Cerebellar nuclear complex (tissue), 1 donor: ENCODE data around the gene FAM234A.

ENCODE experiments used
- DNase-seq, 2 experiments: peaks; one replicate each; lab custom pipeline; 2025; lab: John Stamatoyannopoulos, UW

The FAM234A gene

DNA sequence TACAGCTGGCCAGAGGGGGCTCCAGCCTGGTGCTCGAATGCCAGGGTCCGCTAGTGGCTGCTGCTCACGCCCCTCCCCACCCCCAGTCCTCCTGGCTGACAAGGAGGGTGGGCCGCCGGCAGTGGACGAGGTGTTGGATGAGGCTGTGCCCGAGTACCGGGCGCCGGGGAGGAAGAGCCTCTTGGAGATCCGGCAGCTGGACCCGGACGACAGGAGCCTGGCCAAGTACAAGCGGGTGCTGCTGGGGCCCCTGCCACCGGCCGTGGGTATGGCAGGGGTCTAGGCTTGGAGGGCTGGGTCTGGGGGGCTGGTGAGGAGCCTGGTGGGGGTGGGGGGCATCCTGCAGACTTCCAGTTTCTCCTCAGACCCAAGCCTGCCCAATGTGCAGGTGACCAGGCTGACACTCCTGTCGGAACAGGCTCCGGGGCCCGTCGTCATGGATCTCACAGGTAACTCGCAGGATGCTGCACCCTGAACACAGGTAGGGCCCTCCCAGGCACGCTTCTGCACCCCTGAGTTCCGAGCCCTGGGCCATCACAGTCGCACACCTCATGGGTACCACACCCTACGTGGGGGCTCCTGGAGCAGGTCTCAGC is 47.1 kb downstream of the FAM234A start:
- DNase-seq = no peak

DNA sequence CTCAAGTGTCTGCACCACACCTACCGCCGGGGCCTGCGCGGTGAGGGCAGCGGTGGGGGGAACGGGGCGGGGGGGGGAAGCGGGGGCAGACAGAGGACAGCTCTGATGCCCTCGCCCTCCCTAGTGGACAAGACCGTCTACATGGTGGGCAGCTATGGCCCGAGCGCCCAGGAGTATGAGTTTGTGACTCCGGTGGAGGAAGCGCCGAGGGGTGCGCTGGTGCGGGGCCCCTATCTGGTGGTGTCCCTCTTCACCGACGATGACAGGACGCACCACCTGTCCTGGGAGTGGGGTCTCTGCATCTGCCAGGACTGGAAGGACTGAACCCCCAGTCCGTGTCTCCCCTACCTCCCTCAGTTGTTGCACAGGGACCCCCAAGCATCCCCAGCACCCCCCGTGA is 47.9 kb downstream of the FAM234A start:
- DNase-seq = no peak

DNA sequence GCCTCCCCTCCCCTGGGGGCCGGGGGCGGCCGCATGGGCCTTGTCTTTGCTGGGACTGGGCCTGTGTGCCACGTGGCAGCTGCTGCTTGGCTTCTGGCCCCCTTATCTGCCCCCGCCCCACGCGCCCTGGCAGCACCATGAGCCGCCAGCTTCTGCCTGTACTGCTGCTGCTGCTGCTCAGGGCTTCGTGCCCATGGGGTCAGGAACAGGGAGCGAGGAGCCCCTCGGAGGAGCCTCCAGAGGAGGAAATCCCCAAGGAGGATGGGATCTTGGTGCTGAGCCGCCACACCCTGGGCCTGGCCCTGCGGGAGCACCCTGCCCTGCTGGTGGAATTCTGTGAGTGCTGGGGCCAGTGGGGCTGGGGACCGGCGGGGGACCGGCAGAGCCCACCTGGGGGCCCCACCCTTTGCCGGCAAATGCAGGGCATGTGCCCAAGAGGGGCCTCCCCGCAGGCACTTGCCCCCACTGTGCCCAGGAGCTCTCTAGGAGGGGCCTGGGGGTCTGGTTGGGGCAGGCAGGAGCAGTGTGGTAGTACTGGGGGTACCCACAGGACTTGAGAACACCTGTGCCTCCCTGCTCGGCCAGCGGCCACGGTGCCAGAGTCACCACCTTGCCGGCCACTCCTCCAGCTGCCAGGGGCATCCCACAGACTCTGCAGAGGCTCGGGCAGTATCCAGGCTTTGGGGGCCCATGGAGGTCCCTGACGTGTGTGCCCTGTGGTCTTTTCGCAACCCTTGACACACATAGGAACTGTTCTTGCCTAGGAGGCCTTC is 48.6 kb downstream of the FAM234A start, which contains the start of gene PDIA2:
Gene PDIA2, plus strand, starts transcription at position 132 of the 773 bp plus-strand sequence. Its CDS starts 6 bp downstream, at position 138.
- DNase-seq = no peak

DNA sequence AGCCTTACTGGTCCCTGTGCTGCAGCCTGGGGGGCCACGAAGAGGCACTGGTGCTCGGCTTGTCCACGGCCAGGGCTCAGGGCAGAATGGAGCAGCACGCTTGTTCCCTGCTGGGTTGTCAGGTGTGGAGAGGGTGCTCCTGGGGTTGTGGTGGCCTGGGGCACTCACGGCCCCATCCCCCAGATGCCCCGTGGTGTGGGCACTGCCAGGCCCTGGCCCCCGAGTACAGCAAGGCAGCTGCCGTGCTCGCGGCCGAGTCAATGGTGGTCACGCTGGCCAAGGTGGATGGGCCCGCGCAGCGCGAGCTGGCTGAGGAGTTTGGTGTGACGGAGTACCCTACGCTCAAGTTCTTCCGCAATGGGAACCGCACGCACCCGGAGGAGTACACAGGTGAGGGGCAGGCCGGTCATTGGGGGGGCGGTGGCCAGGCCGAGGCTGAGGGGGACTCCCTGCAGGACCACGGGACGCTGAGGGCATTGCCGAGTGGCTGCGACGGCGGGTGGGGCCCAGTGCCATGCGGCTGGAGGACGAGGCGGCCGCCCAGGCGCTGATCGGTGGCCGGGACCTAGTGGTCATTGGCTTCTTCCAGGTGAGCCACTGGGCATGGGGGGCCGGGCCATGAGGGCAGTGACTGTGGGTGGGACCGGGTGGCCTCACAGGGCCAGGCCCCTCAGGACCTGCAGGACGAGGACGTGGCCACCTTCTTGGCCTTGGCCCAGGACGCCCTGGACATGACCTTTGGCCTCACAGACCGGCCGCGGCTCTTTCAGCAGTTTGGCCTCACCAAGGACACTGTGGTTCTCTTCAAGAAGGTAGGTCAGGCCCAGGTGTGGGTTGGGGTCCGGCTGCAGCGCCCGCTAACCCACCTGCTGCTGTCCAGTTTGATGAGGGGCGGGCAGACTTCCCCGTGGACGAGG is 49.8 kb downstream of the FAM234A start:
- no peak for DNase-seq

DNA sequence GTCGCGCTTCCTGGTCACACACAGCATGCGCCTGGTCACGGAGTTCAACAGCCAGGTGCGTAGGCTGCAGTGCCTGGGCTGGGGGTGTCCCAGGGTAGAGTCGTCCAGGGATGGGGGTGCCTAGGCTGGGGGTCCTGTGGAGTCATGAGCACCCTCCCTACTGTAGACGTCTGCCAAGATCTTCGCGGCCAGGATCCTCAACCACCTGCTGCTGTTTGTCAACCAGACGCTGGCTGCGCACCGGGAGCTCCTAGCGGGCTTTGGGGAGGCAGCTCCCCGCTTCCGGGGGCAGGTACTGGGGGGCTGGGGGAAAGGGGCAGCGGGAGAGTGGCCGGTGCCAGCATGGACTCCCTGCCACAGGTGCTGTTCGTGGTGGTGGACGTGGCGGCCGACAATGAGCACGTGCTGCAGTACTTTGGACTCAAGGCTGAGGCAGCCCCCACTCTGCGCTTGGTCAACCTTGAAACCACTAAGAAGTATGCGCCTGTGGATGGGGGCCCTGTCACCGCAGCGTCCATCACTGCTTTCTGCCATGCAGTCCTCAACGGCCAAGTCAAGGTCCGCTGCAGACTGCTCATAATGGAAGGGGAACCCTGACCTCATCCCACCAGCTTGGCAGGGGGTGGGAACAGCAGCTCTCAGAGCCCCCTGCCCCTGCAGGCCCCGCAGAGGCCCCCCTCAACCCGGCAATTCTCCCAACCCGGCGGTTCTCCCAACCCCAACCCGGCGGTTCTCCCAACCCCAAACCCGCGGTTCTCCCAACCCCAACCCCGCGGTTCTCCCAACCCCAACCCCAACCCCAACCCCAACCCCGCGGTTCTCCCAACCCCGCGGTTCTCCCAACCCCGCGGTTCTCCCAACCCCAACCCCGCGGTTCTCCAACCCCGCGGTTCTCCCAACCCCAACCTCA is 50.8 kb downstream of the FAM234A start:
- DNase-seq = no peak

DNA sequence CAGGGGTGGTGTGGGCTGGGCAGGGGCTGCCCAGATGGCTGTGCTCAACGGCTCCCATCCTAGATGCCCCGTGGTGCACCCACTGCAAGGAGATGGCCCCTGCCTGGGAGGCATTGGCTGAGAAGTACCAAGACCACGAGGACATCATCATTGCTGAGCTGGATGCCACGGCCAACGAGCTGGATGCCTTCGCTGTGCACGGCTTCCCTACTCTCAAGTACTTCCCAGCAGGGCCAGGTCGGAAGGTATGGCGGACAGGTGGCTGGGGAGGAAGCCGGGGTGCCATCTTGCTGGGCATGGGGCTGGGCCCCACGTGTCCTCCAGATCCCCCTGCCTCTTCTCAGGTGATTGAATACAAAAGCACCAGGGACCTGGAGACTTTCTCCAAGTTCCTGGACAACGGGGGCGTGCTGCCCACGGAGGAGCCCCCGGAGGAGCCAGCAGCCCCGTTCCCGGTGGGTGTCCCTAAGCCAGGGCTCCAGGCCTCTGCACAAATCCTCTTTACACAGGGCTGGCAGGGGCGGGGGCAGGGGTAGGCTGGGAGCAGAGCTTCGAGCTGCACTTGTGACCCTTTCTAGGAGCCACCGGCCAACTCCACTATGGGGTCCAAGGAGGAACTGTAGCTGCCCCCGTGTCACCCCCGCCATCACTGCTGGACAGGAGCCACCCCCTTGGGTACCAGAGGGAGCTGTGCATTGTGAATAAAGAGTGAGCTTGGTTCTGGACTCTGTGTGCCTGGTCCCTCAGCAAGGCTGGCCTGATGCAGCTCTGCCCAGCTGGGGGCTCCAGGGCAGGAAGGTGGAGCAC is 52.1 kb downstream of the FAM234A start:
- no peak for DNase-seq

DNA sequence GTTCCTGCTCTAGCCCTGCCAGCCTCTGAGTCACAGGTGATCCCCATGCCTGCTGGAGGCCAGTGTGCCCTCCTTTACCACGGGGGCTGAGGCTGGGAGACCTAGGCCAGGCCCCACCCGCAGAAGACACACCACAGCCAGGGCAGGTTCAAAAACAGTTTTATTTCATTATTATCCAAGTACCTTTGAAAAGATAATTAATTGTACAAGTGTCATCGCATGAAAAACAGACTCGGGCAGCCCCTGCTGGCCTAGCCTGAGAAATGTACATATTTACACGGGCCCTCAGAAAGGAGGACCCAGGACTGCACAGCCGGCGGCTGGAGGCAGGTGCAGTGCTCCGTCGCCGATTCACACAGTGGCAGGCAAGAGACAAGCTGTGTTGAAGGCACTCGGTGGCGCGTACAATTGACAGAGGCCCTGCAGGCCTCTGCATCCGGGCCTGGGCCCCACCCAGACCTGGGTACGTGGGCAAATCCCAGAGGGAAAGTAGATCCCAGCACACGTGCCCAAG is 52.7 kb downstream of the FAM234A start:
- DNase-seq = no peak

DNA sequence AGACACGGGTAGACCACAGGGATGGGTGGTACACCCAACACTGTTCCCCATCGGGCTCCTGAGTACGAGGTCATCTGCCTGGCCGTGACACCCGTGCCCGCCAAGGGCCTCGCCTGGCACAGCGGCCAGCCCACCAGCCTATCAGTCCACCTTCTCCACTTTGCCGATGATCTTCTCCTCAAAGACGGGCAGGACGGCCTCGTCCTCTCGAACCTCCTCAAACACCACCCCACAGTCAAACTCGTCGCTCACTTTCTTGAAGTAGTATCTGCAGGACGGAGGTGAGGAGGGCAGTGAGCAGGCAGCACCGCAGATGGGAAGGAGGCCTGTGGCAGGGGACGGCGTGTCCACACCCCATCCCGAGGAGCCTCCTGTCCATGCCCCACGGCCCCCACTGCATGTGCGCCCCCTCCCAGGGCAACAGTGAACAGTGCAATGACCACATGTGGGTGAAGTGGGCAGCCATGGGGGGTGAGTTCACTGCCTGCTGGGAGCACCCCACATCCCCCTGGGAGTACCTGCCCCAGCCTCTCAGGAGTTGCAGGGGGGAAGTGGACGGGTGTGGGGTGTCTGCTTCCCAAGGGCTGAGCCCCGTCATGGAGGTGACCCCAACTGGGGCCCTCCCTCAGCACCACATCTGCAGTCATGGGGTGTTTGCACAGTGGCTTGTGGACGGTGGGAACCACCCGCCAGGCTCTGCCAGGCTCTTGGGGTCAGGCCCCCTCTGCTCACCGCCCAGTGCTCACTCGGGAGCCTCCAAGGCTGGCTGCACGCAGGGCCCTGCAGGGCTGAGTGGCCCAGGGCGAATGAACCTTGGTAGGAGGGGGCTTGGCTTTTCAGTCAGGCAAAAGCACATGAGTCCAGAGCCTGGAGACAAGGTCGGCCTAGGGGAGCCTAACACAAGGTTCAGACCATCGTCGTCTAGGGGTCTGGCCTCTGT is 53.6 kb downstream of the FAM234A start:
- no peak for DNase-seq

DNA sequence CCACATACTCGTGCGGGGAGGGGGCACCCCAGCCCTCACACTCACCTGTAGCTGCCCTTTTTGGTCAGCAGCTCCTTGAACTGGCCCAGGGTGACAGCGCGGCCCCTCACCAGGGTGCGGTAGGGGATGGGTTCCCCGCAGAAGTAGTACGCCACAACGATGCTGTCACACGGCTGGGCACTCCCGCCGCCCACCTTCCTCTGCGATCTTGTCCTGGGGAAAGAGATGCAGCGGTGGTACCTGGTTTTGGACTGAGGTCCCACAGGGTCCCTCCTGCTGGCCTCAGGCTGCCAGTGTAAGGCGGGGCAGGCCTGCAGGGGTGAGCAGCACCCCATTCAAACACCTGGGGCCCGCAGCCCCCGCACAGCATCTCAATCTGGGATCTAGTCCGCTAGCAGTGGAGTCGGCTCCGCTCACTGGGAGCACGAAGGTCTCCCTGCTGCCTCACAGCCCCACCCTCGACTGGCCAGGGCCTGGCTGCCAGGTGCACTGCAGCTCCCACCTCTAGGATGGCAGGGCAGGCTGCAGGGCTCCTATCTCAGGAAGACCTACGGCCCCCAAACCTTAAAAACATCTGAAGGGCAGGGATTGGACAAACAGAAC is 54.9 kb downstream of the FAM234A start:
- DNase-seq = no peak

DNA sequence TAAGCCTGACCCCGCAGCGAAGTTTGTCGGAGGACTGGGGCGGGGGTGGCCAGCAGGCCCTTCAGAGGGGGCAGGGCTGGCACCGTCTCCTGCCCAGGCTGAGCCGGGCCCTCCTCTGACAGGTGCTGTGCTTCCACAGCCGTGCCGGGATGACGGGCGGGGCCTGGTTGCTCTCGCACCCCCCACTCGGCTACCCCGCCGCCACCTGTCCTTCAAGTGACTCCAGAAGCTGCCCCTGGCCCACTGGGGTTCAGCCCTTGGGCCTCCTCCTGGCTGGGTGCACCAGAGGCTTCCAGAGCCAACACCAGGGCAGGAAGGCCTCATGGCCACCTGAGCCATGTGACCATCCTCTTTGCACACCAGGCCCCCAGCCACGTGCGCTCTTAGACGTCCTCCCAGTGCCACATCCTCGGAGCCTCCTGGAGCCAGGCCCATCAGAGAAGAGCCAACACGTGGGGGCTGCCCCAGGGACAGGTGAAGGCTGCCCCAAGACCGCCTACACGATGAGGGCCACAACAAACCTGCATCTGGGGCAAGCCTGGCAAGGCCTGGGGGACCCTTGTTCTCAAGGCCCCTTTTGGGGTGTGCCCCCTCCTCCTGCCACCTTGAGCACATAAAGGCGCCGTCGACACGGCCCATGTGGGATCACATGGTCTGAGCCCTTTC is 55.5 kb downstream of the FAM234A start:
- DNase-seq = no peak

DNA sequence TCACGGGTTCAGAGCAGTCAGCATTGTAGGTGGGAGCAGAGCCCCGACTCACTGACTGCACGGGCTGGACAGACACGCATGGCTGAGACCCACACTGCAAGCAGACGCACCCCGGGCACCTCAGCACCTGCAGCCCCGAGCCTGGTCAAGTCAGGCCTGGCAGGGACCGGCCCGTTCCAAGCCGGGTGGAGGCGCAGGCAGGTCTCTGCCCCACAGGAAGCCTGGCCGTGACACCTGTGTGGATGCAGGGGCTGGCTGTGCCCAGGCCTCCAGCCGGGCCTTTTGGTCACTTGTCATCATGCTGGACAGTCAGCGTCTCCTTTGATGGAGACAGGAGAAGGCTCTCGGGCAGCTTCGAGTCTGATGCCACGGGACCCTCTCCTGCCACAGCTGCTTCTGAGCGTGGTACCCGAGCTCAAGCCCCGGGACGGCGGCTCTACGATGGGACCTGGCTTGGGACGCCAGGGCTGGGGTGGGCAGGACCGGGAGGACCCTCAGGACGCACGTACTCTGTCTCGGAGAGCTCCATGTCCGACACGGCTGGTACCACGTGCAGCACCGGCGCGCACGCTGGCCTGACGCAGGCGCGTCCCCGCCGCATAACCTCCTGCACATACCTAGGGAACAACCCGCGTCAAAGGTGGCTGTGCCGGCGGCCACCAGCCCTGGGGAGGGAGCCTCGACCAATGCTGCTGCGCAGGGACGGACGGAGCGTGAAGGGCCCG is 56.2 kb downstream of the FAM234A start:
- no peak for DNase-seq

DNA sequence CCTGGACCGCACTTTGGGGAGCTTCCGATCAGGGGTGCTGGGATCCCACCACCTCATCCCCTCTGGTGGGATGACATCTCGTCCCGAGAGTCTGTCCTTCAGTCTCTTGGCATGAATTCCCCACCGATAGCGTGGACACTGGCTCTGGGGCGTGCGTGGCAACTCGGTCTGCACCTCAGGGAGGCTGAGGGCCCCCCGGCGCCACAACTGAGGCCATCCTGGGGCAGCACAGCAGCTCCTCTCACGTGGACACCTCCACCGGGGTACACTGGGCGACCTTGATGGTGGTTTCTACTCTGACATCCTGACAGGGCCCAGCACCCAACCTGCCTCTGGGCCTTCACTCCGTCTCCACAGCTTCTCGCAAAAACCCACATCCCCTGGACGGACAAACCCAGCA is 56.9 kb downstream of the FAM234A start:
- DNase-seq = no peak

DNA sequence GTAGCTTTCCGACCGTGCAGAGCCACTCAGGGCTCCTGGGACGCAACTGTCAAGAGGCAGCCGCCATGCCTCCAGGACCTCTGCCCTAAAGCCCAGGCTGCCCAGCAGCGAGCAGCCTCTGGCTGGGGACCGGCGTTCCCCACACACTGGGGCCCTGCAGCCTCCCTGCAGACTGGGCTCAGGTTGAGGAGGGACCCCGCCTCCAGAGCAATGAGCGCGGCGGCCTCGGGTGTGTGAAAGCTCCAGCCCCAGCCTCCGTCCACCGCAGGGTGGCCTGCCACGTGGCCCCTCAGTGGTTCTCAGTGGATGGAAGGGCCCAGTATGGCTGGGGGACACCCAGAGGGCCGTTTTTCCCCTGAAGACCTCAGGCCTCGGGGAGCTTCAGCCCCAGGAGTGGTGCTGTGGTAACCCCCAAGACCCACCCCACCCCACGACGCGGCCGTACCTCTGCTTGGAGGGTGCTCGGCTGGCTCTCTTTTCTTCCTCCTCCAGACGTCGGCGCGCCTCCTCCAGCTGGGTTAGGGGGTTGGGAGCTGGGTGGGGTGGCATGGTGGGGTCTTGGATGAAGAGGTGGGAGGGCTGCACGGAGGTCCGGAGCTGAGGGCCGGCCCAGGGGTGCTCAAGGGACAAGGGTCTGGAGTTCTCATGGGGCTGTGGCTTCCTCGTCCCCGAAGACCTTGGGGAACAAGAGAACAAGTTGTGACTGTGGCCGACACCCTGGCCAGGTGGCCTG is 58.6 kb downstream of the FAM234A start:
- DNase-seq = no peak

DNA sequence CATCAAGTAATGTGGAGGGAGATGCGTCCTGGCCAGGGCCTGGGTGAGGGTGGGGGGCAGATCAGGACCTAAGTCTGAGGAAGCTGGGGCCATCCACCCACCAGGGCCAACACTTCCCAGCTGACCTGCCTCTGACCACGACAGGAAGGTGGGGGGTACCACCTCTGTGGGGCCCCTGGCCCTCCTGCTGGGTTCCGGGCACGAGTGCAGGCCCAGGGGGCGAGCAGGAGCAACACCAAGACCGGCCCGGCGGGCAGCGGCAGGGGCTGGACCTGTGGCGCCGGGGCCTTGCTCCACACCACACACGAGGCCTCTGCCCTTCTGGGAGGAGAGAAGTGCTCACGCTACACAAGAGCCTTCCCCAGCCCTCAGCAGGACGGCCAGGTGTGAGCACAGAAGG is 61.7 kb downstream of the FAM234A start:
- DNase-seq = no peak

DNA sequence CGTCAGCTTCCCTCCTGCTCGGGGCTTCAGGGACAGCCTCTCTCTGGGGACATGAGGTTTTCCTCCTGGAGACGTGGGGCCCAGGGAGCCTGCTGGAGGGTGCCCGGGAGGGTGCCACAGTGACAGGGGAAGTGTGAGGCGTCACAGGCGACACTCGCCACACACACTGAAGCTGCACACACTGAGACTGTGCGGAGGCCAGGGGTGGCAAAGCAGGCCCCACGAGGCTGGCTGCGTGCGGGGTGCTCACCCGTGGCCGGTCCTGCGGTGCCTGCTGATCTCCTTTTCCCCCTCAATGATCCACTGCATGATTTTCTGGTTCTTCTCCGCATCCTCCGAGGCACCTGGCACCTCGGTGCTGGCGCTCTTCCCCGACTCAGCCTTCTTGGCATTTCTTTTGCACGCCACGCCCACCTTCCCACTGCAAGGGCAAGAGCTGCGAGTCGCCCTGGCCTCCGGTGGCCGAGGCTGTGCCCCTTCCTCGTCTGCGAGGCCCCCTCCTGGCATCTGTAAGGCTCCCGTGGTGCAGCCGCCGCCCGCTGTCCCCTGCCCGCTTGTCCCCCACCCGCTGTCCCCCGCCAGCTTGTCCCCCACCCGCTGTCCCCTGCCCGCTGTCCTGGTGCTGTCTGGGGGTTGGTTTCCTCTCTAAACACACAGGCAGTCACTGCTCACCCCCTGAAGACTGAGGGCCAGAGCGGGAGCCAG is 62.3 kb downstream of the FAM234A start:
- no peak for DNase-seq

DNA sequence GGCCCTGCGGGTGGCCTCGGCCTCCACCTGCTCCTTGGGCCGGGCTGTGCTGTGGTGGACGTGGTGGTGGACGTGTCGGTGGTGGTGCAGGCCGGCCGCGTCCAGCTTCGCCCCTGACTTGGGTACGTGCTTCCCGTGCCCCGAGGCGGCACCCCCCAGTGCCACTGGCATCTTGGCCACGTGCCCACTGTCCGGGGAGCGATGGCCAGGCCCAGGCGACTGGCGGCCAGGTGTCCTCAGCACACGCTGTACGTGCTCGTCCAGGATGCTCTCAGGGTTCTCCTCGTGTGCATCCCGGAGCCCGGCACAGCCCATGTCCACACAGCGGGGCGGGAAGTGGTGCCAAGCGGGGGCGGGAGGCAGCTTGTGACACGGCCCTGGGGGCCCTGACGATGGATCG is 63.2 kb downstream of the FAM234A start:
- no peak for DNase-seq
